Trophoblast cell (in vitro differentiated cells and primary cell): Measurements from ENCODE around the gene SS18.

Source experiments
- DNase-seq, 2 donors: peaks; one replicate each; pipeline ENCODE4 v3.0.0-alpha.2; 2016
- H2AFZ ChIP-seq: 2 replicates; pipeline ENCODE4 v1.6.1; 2013; ENCODE audit warnings: low read length, moderate library complexity, mild to moderate bottlenecking; ENCODE audit not compliant: insufficient read depth, poor library complexity
- H2AK5ac ChIP-seq: 2 replicates; pipeline ENCODE4 v1.6.1; 2013; ENCODE audit warnings: mild to moderate bottlenecking, low read length
- H2BK120ac ChIP-seq: 2 replicates; pipeline ENCODE4 v1.6.1; 2013; ENCODE audit warnings: low read length, mild to moderate bottlenecking, moderate library complexity; ENCODE audit not compliant: insufficient read depth, poor library complexity
- H2BK12ac ChIP-seq: 2 replicates; pipeline ENCODE4 v1.6.1; 2013; ENCODE audit warnings: mild to moderate bottlenecking, low read length, moderate library complexity
- H2BK5ac ChIP-seq: 2 replicates; pipeline ENCODE4 v1.6.1; 2013; ENCODE audit warnings: low read length, low read depth, moderate library complexity, mild to moderate bottlenecking; ENCODE audit not compliant: poor library complexity
- H3K14ac ChIP-seq: 2 replicates; pipeline ENCODE4 v1.6.1; 2013; ENCODE audit warnings: mild to moderate bottlenecking, low read length
- H3K18ac ChIP-seq: 2 replicates; pipeline ENCODE4 v1.6.1; 2013; ENCODE audit warnings: mild to moderate bottlenecking, low read length
- H3K23ac ChIP-seq: 2 replicates; pipeline ENCODE4 v1.6.1; 2013; ENCODE audit warnings: low read length
- H3K27ac ChIP-seq: 2 replicates; pipeline ENCODE4 v1.5.1; 2013; ENCODE audit warnings: low read depth, mild to moderate bottlenecking, inconsistent platforms, low read length, moderate library complexity
- H3K27me3 ChIP-seq: 2 replicates; pipeline ENCODE4 v1.6.1; 2013; ENCODE audit warnings: inconsistent platforms, mild to moderate bottlenecking, low read length, moderate library complexity; ENCODE audit not compliant: insufficient read depth
- H3K36me3 ChIP-seq, 2 experiments: 1 replicate in 1 of 2; 2 replicates in 1 of 2; pipeline ENCODE4 v1.6.1; 2013; ENCODE audit warnings: low read length in 2 of 2, mild to moderate bottlenecking in 2 of 2, moderate library complexity in 1 of 2; ENCODE audit not compliant: insufficient read depth in 2 of 2, control insufficient read depth in 1 of 2
- H3K4ac ChIP-seq: 2 replicates; pipeline ENCODE4 v1.6.1; 2013; ENCODE audit warnings: low read depth, mild to moderate bottlenecking, low read length, moderate library complexity
- H3K4me1 ChIP-seq, 2 experiments: 1 replicate in 1 of 2; 2 replicates in 1 of 2; pipeline ENCODE4 v1.6.1; 2013; ENCODE audit warnings: low read length in 2 of 2, mild to moderate bottlenecking in 2 of 2, moderate library complexity in 1 of 2; ENCODE audit not compliant: insufficient read depth in 2 of 2, control insufficient read depth in 1 of 2
- H3K4me2 ChIP-seq: 2 replicates; pipeline ENCODE4 v1.6.1; 2013; ENCODE audit warnings: inconsistent platforms, mild to moderate bottlenecking, low read length, moderate library complexity
- H3K4me3 ChIP-seq: 2 replicates; pipeline ENCODE4 v1.5.1; 2013; ENCODE audit warnings: mild to moderate bottlenecking, low read depth, low read length, inconsistent platforms
- H3K79me1 ChIP-seq: one replicate; pipeline ENCODE4 v1.6.1; 2013; ENCODE audit warnings: low read length
- H3K79me2 ChIP-seq: 2 replicates; pipeline ENCODE4 v1.6.1; 2013; ENCODE audit warnings: low read length, mild to moderate bottlenecking; ENCODE audit not compliant: control insufficient read depth, insufficient read depth, poor library complexity
- H3K9ac ChIP-seq: 2 replicates; pipeline ENCODE4 v1.6.1; 2013; ENCODE audit warnings: mild to moderate bottlenecking, low read length
- H3K9me3 ChIP-seq: 2 replicates; pipeline ENCODE4 v1.6.1; 2013; ENCODE audit warnings: low read depth, mild to moderate bottlenecking, control low read depth, inconsistent platforms, low read length; ENCODE audit not compliant: insufficient read depth
- H4K12ac ChIP-seq: 2 replicates; pipeline ENCODE4 v1.6.1; 2013; ENCODE audit warnings: low read depth, mild to moderate bottlenecking, low read length, moderate library complexity
- H4K8ac ChIP-seq: 2 replicates; pipeline ENCODE4 v1.6.1; 2013; ENCODE audit warnings: low read depth, mild to moderate bottlenecking, low read length, moderate library complexity
- H4K91ac ChIP-seq: one replicate; pipeline ENCODE4 v1.6.1; 2013; ENCODE audit warnings: low read depth, mild to moderate bottlenecking, low read length, moderate library complexity
- WGBS: extraction: QIAGEN DNeasy Blood & Tissue Kit; methylation state at CpG from one replicate; pipeline ENCODE4 v1.1.7; 2013; ENCODE audit warnings: missing lambda C conversion rate; ENCODE audit not compliant: insufficient read length, insufficient coverage; ENCODE audit errors: extremely low coverage; 5-methylcytosine and 5-hydroxymethylcytosine counted together

The SS18 gene

DNA sequence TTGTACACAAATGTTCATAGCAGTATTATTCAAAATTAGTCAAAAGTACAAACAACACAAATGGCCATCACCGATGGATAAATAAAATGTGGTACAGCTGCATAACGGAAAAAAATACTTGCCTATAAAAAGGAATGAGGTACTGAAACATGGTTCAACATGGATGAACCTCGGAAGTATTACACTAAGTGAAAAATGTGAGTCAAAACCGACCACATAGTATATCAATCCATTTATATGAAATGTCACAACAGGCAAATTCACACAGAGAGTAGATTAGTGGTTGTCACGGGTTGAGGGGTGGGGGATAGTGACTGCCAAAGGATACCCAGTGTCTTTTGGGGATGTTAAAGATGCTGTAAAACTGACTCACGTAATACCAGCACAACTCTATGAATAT, 3.5 kb downstream of the SS18 start:
- no peak overlapping the region for H2AFZ ChIP-seq
- no peak overlapping the region for H3K4ac ChIP-seq

DNA sequence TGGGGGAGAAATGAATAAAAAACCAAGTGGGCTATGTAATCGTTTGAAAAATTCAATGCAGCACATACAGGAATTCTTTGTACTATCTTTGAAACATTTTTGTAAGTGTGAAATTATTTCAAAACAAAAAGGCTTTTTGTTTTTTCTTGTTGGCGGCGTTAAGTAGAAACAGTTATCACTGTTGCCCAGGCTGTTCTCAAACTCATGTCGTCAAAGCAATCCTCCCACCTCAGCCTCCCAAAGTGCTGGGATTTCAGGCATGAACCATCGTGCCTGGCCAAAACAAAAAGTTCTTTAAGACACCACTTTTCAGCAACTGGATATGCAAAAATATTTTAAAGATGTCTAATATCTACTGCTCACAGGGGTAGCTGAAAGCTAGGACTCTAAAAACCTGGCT, 5.4 kb downstream of the SS18 start:
- no peak for DNase-seq
- Histone ChIP-seq H3K18ac (no peak overlapping the region), H3K9me3 (no peaks in the 10 kb centered on the region), H2BK120ac (no peak overlapping the region), H4K91ac (no peak overlapping the region), H3K36me3 (peaks cover 8 to 11% of the 10 kb centered on the region in 2 experiments), H3K27me3 (no peaks in the 10 kb centered on the region), H3K4ac (no peak overlapping the region), H3K4me1 (peaks cover 0 to 2% of the 10 kb centered on the region in 2 experiments), H3K23ac (no peak overlapping the region), H3K4me2 (no peak overlapping the region), H3K79me2 (peaks cover 9% of the 10 kb centered on the region), H3K9ac (no peak overlapping the region), H3K27ac (no peak overlapping the region), H2BK12ac (no peak overlapping the region), H3K79me1 (peaks cover 5% of the 10 kb centered on the region), H2BK5ac (no peak overlapping the region), H2AFZ (no peak overlapping the region), H4K12ac (no peak overlapping the region), H4K8ac (no peak overlapping the region), H3K4me3 (no peak overlapping the region), H2AK5ac (no peak overlapping the region), H3K14ac (no peak overlapping the region)
- no CpG with 5 or more reads among the region's 5 CpGs for WGBS

More for the DNA sequence above, 3.5 kb downstream of the SS18 start:
- H3K14ac ChIP-seq: no peak overlapping the region
- no peak overlapping the region for H3K27ac ChIP-seq
- H3K23ac ChIP-seq: no peak overlapping the region
- no peak overlapping the region for H3K4me3 ChIP-seq
- H4K8ac ChIP-seq: no peak overlapping the region
- H2BK12ac ChIP-seq: no peak overlapping the region
- no peak overlapping the region for H3K4me2 ChIP-seq
- peaks cover 17% of the 10 kb centered on the region for H3K79me1 ChIP-seq
- no peak overlapping the region for H3K9ac ChIP-seq
- H4K12ac ChIP-seq: no peak overlapping the region
- no peaks in the 10 kb centered on the region for H3K27me3 ChIP-seq
- H2BK120ac ChIP-seq: no peak overlapping the region
- no CpG with 5 or more reads among the region's 6 CpGs for WGBS
- H3K4me1 ChIP-seq: peaks cover 0 to 2% of the 10 kb centered on the region in 2 experiments
- DNase-seq: no peak
- peaks cover 19% of the 10 kb centered on the region for H3K79me2 ChIP-seq
- H3K36me3 ChIP-seq: peaks cover 2 to 7% of the 10 kb centered on the region in 2 experiments
- H3K9me3 ChIP-seq: no peaks in the 10 kb centered on the region
- no peak overlapping the region for H2BK5ac ChIP-seq
- no peak overlapping the region for H2AK5ac ChIP-seq
- no peak overlapping the region for H3K18ac ChIP-seq
- H4K91ac ChIP-seq: no peak overlapping the region

DNA sequence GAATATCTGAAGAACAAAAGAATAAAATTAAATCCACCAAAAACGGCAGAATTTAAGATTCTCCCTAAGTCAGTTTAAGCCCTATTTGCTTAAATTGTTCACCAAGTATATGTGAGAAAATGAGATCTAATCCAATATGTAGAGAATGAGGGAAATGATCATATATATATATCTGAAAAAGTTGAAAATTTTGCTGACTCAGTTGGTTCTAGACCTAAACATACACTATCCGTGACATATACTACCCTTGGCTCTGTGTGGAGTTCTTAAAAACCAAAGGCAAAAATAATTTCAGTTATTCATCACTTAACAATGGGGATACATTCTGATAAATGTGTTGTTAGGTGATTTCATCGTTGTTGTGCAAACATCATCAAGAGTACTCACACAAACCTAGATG, 7.3 kb downstream of the SS18 start:
- Histone ChIP-seq H3K4me2 (no peak overlapping the region), H3K27ac (no peak overlapping the region), H2BK5ac (no peak overlapping the region), H4K91ac (no peak overlapping the region), H2AFZ (no peak overlapping the region), H3K23ac (no peak overlapping the region), H3K36me3 (peaks cover 11 to 13% of the 10 kb centered on the region in 2 experiments), H2BK12ac (no peak overlapping the region), H4K12ac (no peak overlapping the region), H3K4me1 (no peaks in the 10 kb centered on the region), H3K9ac (no peak overlapping the region), H2BK120ac (no peak overlapping the region), H3K4me3 (no peak overlapping the region), H3K27me3 (no peaks in the 10 kb centered on the region), H3K79me1 (no peaks in the 10 kb centered on the region), H3K79me2 (no peaks in the 10 kb centered on the region), H3K9me3 (no peaks in the 10 kb centered on the region), H3K14ac (no peak overlapping the region), H4K8ac (no peak overlapping the region), H2AK5ac (no peak overlapping the region), H3K4ac (no peak overlapping the region), H3K18ac (no peak overlapping the region)
- no CpG with 5 or more reads among the region's 3 CpGs for WGBS
- DNase-seq: peak in 1 of 2 donors; percentile 29

DNA sequence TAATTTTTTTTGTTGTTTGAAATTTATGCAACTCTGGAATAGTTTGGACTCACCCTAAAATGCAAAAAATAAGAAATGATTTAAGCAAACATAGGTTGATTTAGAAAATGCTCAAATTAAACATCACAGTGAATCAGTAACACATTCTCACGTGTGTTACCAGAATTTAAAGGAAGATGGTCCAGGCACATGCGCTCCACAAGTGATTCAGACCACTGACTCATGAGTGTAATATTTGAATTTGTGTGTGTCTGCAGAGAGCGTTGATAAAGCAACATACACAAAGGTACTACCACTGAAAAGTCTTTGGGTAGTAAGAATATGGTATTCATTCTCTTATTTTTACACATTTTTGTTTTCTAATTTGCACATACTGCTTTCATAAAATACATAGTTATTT, 7.9 kb downstream of the SS18 start:
- no peaks in the 10 kb centered on the region for H3K4me1 ChIP-seq
- H4K91ac ChIP-seq: no peak overlapping the region
- H4K8ac ChIP-seq: no peak overlapping the region
- peaks cover 11 to 13% of the 10 kb centered on the region in 2 experiments for H3K36me3 ChIP-seq
- H4K12ac ChIP-seq: no peak overlapping the region
- H3K79me2 ChIP-seq: no peaks in the 10 kb centered on the region
- no peak overlapping the region for H3K4me2 ChIP-seq
- H3K27me3 ChIP-seq: no peaks in the 10 kb centered on the region
- no CpG with 5 or more reads among the region's 3 CpGs for WGBS
- no peaks in the 10 kb centered on the region for H3K9me3 ChIP-seq
- H3K79me1 ChIP-seq: no peaks in the 10 kb centered on the region
- H3K9ac ChIP-seq: no peak overlapping the region
- H3K14ac ChIP-seq: no peak overlapping the region
- no peak overlapping the region for H3K18ac ChIP-seq
- no peak overlapping the region for H3K27ac ChIP-seq
- no peak overlapping the region for H2AK5ac ChIP-seq
- no peak for DNase-seq
- no peak overlapping the region for H2AFZ ChIP-seq
- no peak overlapping the region for H2BK12ac ChIP-seq
- H3K23ac ChIP-seq: no peak overlapping the region
- no peak overlapping the region for H3K4ac ChIP-seq
- H3K4me3 ChIP-seq: no peak overlapping the region
- no peak overlapping the region for H2BK5ac ChIP-seq
- no peak overlapping the region for H2BK120ac ChIP-seq
